Measurements from ENCODE around the gene AKNAD1. TPM values are rescaled to one million over a fixed set of nuclear protein-coding genes. Genes with fewer than 3 reads are reported as not detected.

AKNAD1 gene
- total RNA-seq, 2 experiments from 2014 or later = not detected

DNA sequence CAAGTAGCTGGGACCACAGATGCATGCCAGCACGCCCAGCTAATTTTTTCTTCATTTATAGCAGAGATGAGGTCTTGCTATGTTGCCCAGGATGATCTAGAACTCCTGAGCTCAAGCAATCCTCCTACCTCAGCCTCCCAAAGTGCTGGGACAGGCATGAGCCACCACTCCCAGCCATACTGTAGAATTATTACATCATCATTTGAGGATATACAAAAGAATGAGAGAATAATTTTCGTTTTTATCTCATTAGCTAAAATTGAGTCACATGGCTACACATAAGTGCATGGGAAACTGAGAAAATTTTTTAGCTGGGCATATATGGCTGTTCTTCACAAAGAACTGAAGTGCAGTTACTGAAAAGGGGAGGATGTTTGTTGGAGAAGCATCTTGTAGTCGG lies 89.2 kb downstream of the AKNAD1 start:
- Histone ChIP-seq H3K36me3 (ENCODE audit: insufficient read depth, low read length) (peaks cover 44% of the 10 kb centered on the region), H3K79me2 (ENCODE audit: insufficient read depth, low read depth, low read length) (no peaks in the 10 kb centered on the region), H3K27ac (ENCODE audit: low read depth, low read length, poor library complexity, severe bottlenecking) (no peak overlapping the region), H3K4me1 (ENCODE audit: insufficient read depth, low read length, poor library complexity, severe bottlenecking) (no peaks in the 10 kb centered on the region), H3K9me2 (ENCODE audit: insufficient read depth, low read length) (no peaks in the 10 kb centered on the region), H2AFZ (ENCODE audit: low read length) (no peak overlapping the region), H4K20me1 (ENCODE audit: insufficient read depth, low read length) (no peaks in the 10 kb centered on the region), H3K4me3 (ENCODE audit: low read depth, low read length, poor library complexity, severe bottlenecking) (no peak overlapping the region), H3K9me3 (ENCODE audit: low read length) (no peaks in the 10 kb centered on the region), H3K4me2 (ENCODE audit: low read length) (no peak overlapping the region)
- ChIA-PET POLR2A (interaction anchor here (0.5 to 1.5 kb wide), 3 partner anchors 11 to 163 kb away, joined by 3 to 4 read pairs (median 3); no protein-coding TSS in a partner anchor), CTCF (ENCODE audit: unreplicated experiment) (interaction anchor here (0.6 kb wide), 1 partner anchor 149 kb away, joined by 3 read pairs; no protein-coding TSS in a partner anchor)
- intact Hi-C loops (cut with micrococcal nuclease; ENCODE audit: unreplicated experiment) = no loop called here
- no peak for DNase-seq (ENCODE audit: low spot score)
- no TSS peak for BruUV-seq (replicated peaks)
- TF ChIP-seq, protein P1, sequence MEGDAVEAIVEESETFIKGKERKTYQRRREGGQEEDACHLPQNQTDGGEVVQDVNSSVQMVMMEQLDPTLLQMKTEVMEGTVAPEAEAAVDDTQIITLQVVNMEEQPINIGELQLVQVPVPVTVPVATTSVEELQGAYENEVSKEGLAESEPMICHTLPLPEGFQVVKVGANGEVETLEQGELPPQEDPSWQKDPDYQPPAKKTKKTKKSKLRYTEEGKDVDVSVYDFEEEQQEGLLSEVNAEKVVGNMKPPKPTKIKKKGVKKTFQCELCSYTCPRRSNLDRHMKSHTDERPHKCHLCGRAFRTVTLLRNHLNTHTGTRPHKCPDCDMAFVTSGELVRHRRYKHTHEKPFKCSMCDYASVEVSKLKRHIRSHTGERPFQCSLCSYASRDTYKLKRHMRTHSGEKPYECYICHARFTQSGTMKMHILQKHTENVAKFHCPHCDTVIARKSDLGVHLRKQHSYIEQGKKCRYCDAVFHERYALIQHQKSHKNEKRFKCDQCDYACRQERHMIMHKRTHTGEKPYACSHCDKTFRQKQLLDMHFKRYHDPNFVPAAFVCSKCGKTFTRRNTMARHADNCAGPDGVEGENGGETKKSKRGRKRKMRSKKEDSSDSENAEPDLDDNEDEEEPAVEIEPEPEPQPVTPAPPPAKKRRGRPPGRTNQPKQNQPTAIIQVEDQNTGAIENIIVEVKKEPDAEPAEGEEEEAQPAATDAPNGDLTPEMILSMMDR (conservative IDR thresholded peaks at IDR 0.05; ENCODE audit: low read length) = no peak
- no peak for TF ChIP-seq EZH2phosphoT487 (IDR thresholded peaks at IDR 0.05; ENCODE audit: borderline replicate concordance, low read depth, low read length)

DNA sequence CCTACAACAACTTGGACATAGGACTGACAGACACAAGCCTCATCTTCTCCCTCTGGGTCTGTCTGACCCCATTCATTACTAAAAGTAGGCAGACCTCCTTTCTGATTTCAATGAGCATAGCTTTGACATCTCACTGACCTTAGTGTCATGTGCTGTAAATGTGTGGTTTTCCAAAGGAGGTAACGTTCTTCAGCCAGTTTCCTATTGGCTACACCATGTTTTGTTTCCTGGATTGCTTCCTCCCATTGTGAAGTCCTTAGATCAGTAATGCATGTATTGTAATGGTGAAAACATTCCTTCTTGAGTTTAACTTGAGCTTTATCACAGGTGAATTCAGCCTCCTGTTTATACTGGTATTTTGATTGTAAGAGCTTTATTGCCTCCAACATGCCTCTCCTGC lies 89.8 kb downstream of the AKNAD1 start:
- H3K4me2 ChIP-seq (ENCODE audit: low read length) = no peak overlapping the region
- H3K27ac ChIP-seq (ENCODE audit: low read depth, low read length, poor library complexity, severe bottlenecking) = no peak overlapping the region
- no peaks in the 10 kb centered on the region for H3K4me1 ChIP-seq (ENCODE audit: insufficient read depth, low read length, poor library complexity, severe bottlenecking)
- H3K9me3 ChIP-seq (ENCODE audit: low read length) = no peaks in the 10 kb centered on the region
- no peaks in the 10 kb centered on the region for H3K9me2 ChIP-seq (ENCODE audit: insufficient read depth, low read length)
- ChIA-PET CTCF (ENCODE audit: unreplicated experiment) (interaction anchor here (0.6 kb wide), 1 partner anchor 148 kb away, joined by 3 read pairs; no protein-coding TSS in a partner anchor), POLR2A (interaction anchor here (0.5 to 1.5 kb wide), 4 partner anchors 11 to 163 kb away, joined by 3 to 4 read pairs (median 3); no protein-coding TSS in a partner anchor)
- H3K36me3 ChIP-seq (ENCODE audit: insufficient read depth, low read length) = peaks cover 45% of the 10 kb centered on the region
- no TSS peak for BruUV-seq (replicated peaks)
- no peaks in the 10 kb centered on the region for H4K20me1 ChIP-seq (ENCODE audit: insufficient read depth, low read length)
- DNase-seq (ENCODE audit: low spot score) = no peak
- H3K4me3 ChIP-seq (ENCODE audit: low read depth, low read length, poor library complexity, severe bottlenecking) = no peak overlapping the region
- H3K79me2 ChIP-seq (ENCODE audit: insufficient read depth, low read depth, low read length) = no peaks in the 10 kb centered on the region
- TF ChIP-seq, protein P1 (conservative IDR thresholded peaks at IDR 0.05; ENCODE audit: low read length) = no peak
- TF ChIP-seq EZH2phosphoT487 (IDR thresholded peaks at IDR 0.05; ENCODE audit: borderline replicate concordance, low read depth, low read length) = no peak
- no peak overlapping the region for H2AFZ ChIP-seq (ENCODE audit: low read length)
- intact Hi-C loops (cut with micrococcal nuclease; ENCODE audit: unreplicated experiment) = no loop called here

Other genes starting within 250 kb of the AKNAD1 start
- gene HENMT1, start 196.0 kb downstream of the AKNAD1 start, total RNA-seq (2014; rRNA removed; shearing (Covaris generic)) = not detected in 2 replicates
- gene HENMT1, start 196.0 kb downstream of the AKNAD1 start, total RNA-seq (2022) = 0.35 and 0.84 TPM in 2 replicates
- gene PRPF38B, start 164.8 kb downstream of the AKNAD1 start, total RNA-seq (2014; rRNA removed; shearing (Covaris generic)) = 37.7 and 47.4 TPM in 2 replicates
- gene PRPF38B, start 164.8 kb downstream of the AKNAD1 start, total RNA-seq (2022) = 72.0 and 73.8 TPM in 2 replicates
- not detected in 2 replicates for gene FNDC7, start 144.2 kb downstream of the AKNAD1 start, total RNA-seq (2014; rRNA removed; shearing (Covaris generic))
- gene FNDC7, start 144.2 kb downstream of the AKNAD1 start, total RNA-seq (2022) = not detected in 2 replicates
- gene STXBP3, start 110.4 kb downstream of the AKNAD1 start, total RNA-seq (2014; rRNA removed; shearing (Covaris generic)) = 27.7 and 28.3 TPM in 2 replicates
- 38.2 and 45.7 TPM in 2 replicates for gene STXBP3, start 110.4 kb downstream of the AKNAD1 start, total RNA-seq (2022)
- 41.1 and 42.4 TPM in 2 replicates for gene GPSM2, start 19.9 kb upstream of the AKNAD1 start, total RNA-seq (2014; rRNA removed; shearing (Covaris generic))
- 37.9 and 42.7 TPM in 2 replicates for gene GPSM2, start 19.9 kb upstream of the AKNAD1 start, total RNA-seq (2022)
- gene CLCC1, start 106.4 kb upstream of the AKNAD1 start, total RNA-seq (2014; rRNA removed; shearing (Covaris generic)) = 8.7 and 9.8 TPM in 2 replicates
- 19.6 and 19.9 TPM in 2 replicates for gene CLCC1, start 106.4 kb upstream of the AKNAD1 start, total RNA-seq (2022)
- gene WDR47, start 185.0 kb upstream of the AKNAD1 start, total RNA-seq (2014; rRNA removed; shearing (Covaris generic)) = 6.6 and 11.0 TPM in 2 replicates
- gene WDR47, start 185.0 kb upstream of the AKNAD1 start, total RNA-seq (2022) = 9.4 and 12.0 TPM in 2 replicates
- 7.6 and 8.3 TPM in 2 replicates for gene TAF13, start 218.9 kb upstream of the AKNAD1 start, total RNA-seq (2014; rRNA removed; shearing (Covaris generic))
- 22.7 and 27.2 TPM in 2 replicates for gene TAF13, start 218.9 kb upstream of the AKNAD1 start, total RNA-seq (2022)
- gene TMEM167B, start 233.7 kb upstream of the AKNAD1 start, total RNA-seq (2014; rRNA removed; shearing (Covaris generic)) = 12.3 and 14.9 TPM in 2 replicates
- 21.0 and 21.2 TPM in 2 replicates for gene TMEM167B, start 233.7 kb upstream of the AKNAD1 start, total RNA-seq (2022)